DND-41 (cell line): ENCODE data around the gene SYT1.

Experiments
- EZH2 ChIP-seq: IDR thresholded peaks from 3 replicates; pipeline ENCODE4 v1.6.1; 2012; ENCODE audit warnings: borderline replicate concordance, low read depth, mild to moderate bottlenecking, moderate library complexity, low read length, inconsistent platforms; ENCODE audit not compliant: severe bottlenecking
- TF ChIP-seq, protein P1 (sequence below): IDR thresholded peaks from 2 replicates; pipeline ENCODE4 v1.5.1; 2012; ENCODE audit warnings: borderline replicate concordance, low read length, moderate library complexity, mild to moderate bottlenecking; ENCODE audit not compliant: poor library complexity, severe bottlenecking; ENCODE audit errors: extremely low read depth

- TF ChIP-seq, protein P1, sequence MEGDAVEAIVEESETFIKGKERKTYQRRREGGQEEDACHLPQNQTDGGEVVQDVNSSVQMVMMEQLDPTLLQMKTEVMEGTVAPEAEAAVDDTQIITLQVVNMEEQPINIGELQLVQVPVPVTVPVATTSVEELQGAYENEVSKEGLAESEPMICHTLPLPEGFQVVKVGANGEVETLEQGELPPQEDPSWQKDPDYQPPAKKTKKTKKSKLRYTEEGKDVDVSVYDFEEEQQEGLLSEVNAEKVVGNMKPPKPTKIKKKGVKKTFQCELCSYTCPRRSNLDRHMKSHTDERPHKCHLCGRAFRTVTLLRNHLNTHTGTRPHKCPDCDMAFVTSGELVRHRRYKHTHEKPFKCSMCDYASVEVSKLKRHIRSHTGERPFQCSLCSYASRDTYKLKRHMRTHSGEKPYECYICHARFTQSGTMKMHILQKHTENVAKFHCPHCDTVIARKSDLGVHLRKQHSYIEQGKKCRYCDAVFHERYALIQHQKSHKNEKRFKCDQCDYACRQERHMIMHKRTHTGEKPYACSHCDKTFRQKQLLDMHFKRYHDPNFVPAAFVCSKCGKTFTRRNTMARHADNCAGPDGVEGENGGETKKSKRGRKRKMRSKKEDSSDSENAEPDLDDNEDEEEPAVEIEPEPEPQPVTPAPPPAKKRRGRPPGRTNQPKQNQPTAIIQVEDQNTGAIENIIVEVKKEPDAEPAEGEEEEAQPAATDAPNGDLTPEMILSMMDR: no peak
- TF ChIP-seq EZH2: no peak
Observed at GRCh38 chr12:79331870-79332269, 467.3 kb downstream of the SYT1 start.
